ENCODE results near the gene CD99.

The CD99 gene

DNA sequence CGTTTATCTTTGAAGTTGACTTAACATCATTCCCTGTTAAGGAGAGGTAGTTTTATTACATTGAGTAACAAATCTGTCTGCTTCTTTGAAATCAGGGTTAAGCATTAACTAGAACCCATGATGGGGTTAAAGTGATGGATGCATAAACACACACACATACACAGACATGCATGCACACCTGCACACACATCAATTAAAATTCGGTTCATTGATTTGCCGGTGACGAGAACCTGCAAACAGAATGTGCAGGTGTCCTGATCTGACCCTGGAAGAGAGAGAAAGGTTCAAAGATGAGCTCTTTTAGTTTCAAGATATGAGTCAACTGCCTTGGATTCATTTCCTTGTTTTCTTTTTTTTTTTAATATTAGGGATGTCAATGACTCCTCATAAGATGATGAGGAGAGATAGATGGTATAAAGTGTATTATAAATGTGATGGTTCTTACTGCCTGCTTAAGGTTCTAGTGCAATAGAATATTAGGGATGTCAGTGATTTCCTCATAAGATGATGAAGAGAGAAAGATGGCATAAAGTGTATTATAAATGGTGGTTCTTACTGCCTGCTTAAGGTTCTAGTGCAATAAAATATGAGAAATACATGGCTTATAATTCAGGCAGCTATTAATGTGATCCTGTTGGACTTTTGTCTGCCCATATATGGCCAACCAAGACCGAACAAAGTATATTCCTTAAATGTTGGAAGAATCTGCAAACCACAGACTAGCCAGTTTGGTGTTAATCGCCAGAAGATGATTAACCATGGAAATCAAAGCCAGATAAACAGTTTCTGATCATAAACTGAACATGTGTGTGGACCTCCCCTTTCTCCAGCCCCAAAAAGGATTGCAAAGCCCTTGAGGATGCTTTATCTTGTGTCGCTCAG is 14.1 kb upstream of the CD99 start:
- DNase-seq: no peak

GRCh38 chrX:2677764-2678163 is 13.3 kb upstream of the CD99 start:
- DNase-seq: no peak

DNA sequence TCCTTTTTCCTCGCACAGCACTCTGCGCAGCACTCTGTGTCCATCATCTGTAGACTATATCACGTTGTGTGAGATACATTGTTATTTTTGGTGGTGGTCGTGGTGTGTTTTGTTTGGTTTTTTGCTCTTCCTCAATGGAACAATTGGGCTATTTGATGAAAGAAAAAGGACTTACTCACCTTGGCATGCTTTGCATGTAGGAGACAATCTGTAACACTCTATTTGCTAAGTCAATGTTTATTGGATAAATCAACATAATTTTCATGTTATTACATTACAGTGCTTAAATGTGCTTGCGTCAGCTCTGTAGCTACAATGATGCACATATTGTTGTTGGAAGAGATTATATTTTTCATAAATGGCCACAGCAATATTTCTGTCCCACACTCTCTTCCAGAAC is 12.5 kb upstream of the CD99 start:
- DNase-seq: no peak

GRCh38 chrX:2679534-2680485 is 11.3 kb upstream of the CD99 start:
- DNase-seq: no peak

- no peak for DNase-seq
Observed at GRCh38 chrX:2680486-2681348, 10.4 kb upstream of the CD99 start.

GRCh38 chrX:2682565-2683177 is 8.4 kb upstream of the CD99 start:
- no peak for DNase-seq

DNA sequence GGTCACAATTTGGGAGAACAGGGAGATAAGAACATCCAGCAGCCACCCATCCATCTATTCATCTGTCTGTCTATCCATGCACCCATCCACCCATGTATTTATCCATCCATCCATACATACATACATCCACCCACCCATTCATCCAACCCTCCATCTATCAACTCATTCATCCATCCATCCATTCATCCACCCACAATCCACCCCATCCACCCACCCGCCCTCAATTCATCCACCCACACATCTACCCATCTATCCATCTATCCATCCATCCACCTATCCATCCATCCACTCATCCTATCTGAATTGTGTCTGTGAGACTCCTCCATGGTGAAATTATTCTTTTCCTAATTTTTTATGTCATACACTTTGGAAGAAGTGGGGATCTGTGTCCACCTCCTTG is 6.8 kb upstream of the CD99 start:
- no peak for DNase-seq

DNA sequence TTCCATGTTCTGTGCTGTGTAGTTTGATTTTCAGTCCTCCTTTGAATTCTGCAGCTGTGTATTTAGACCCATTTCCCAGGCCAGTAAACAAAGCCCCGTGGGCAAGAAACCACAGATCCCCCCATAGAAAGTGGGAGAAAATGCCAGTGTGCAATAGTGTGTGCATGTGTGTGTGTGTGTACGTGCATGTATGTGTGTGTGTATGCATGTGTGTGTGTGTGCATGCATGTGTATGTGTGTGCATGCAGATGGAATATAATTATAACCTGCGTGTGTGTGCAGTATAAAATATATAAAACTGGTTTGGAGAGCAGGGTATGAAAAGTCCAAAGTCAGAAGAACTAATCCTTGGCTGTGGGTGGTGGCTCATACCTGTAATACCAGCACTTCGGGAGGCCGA is 5.2 kb upstream of the CD99 start:
- DNase-seq: no peak

GRCh38 chrX:2689773-2690666 is 1.1 kb upstream of the CD99 start:
- no peak for DNase-seq

- peak; percentile 61 for DNase-seq
Observed at GRCh38 chrX:2691543-2692220, 587 bp downstream of the CD99 start.

- peak; percentile 55 for DNase-seq
Observed at GRCh38 chrX:2692221-2693112, 1.4 kb downstream of the CD99 start.

- no peak for DNase-seq
Observed at GRCh38 chrX:2693113-2694002, 2.3 kb downstream of the CD99 start.

GRCh38 chrX:2694914-2695267 is 3.8 kb downstream of the CD99 start:
- DNase-seq: no peak

DNA sequence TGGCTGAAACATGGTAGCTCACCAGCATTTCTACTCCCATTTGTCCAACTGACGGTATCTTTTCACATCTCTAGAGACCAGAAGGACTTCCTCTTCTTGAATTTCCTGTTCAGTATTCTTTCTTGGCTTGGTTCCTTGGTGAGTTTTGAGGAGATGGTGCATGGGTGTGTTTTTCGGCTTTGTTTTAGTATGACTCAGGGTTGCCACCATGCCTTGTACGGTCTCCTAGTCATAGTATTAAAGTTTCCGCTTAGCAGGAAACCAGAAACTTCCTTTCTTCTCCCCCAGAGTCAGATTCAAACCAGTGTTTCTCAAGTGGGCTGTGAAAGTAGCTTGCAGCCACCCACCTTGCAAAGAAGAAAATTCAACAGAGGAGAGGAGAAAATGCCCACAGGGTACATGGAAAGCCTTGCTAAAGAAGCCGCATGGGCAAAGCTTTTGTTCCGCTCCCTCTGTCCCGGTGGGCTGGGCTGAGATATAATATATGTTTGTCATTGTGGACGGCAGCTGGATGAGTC is 5.7 kb downstream of the CD99 start:
- DNase-seq: peak; percentile 68

DNA sequence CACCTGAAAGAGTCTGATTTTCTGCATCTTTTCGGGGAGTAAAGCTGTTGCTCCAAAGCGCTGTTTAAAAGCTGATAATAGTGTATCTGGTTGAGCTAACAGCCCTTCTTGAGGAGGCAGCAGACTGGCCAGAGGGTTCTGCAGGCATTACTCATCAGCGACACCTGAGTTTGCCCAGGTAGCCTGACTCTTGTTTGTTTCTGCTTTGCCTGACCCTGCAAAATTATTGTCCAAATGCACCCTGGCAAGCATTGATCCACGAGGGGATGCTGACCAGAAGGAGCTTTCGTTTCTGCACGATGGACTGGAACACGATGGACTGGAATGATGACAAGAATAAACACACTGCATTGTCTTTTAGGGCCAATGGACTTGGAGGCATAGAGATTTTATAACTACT is 6.2 kb downstream of the CD99 start:
- DNase-seq: no peak

DNA sequence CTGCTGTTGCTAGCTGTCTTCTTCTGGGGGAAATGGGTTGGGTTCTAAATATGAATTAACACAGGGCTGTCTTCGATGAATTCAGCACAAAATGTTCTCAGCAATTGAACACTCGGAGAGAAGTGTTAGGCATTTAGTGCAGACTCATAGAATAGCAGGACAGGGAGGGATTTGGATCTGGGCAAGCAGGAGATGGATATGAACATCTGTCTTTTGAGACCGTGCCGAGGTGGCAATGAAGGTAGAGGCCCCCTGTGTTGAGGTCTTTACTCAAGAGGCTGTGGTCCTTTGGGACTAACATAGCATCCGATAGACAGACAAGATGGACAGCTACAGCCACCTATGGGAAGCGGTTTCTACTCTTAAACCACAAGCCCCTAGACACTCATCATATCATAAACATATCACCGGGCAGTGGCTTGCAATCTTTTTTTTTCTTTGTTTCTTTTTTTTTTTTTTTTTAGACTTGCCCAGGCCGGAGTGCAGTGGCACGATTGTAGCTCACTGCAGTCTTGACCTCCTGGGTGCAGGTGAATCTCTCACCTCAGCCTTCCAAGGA is 6.7 kb downstream of the CD99 start:
- DNase-seq: no peak

GRCh38 chrX:2698604-2699003 is 7.5 kb downstream of the CD99 start:
- DNase-seq: no peak

GRCh38 chrX:2699959-2700358 is 8.9 kb downstream of the CD99 start:
- DNase-seq: no peak
